Ovary (tissue), 9 donors: Measurements from ENCODE around the gene ERV3-1. TPM values are rescaled to one million over a fixed set of nuclear protein-coding genes. Genes with fewer than 3 reads are reported as not detected.
"Not testable (repeated sequence)": the region's sequence is repeated elsewhere in the genome, so short reads cannot be mapped to it uniquely, and the experiment has no call there.

ENCODE experiments used
- DNase-seq, 5 donors: peaks; one replicate each; pipeline ENCODE4 v3.0.0-alpha.2; 2019 to 2020
- H3K27ac ChIP-seq, 2 donors: fragments of 200-600 bp; one replicate each; pipeline versions ENCODE4 v1.5.1 to v1.8.0; 2019 to 2022
- H3K27me3 ChIP-seq: fragments of 200-600 bp; one replicate; pipeline ENCODE4 v1.8.0; 2022
- H3K36me3 ChIP-seq: fragments of 200-600 bp; sonication (generic); one replicate; pipeline ENCODE4 v1.5.1; 2019
- H3K4me1 ChIP-seq: one replicate; pipeline ENCODE4 v1.8.1; 2013; ENCODE audit warnings: mild to moderate bottlenecking, moderate library complexity; ENCODE audit not compliant: insufficient read depth
- H3K4me3 ChIP-seq: fragments of 200-600 bp; sonication (generic); one replicate; pipeline ENCODE4 v1.5.1; 2017
- H3K9me3 ChIP-seq, 2 donors: fragments of 200-600 bp in 1 of 2; sonication (generic) in 1 of 2; one replicate each; pipeline versions ENCODE4 v1.5.1 to v1.8.1; 2013 to 2019; ENCODE audit warnings: mild to moderate bottlenecking in 1 of 2, moderate library complexity in 1 of 2
- EP300 ChIP-seq: sonication (generic); formaldehyde crosslinking; IDR thresholded peaks from one replicate; pipeline ENCODE4 v1.6.1; 2017; ENCODE audit warnings: antibody characterized with exemption
- POLR2A ChIP-seq: fragments of 450-650 bp; IDR thresholded peaks from one replicate; pipeline ENCODE4 v1.6.1; 2017; ENCODE audit warnings: antibody characterized with exemption, mild to moderate bottlenecking, moderate library complexity
- WGBS, 3 donors: extraction: QIAGEN DNeasy Blood & Tissue Kit in 1 of 3; methylation state at CpG; one replicate each; pipeline versions ENCODE4 v1.1.5 to v1.1.7; 2013 to 2017; 5-methylcytosine and 5-hydroxymethylcytosine counted together
- intact Hi-C, 4 donors: fragments of 100-400 bp; cut with DNase I; formaldehyde crosslinking; loops; one replicate each; pipeline versions ENCODE4 v1.11.0 to v1.15.1; 2022 to 2023
- polyA plus RNA-seq, 2 donors: library from polyadenylated mRNA; stranded (reverse); fragments of 200-250 nt in 1 of 2; fragments of 350-450 nt in 1 of 2; fragmentation: Illumina TruSeq in 1 of 2; extraction: RNeasy Lipid Tissue Mini Kit (QIAGEN cat#74804) in 1 of 2; gene quantifications; one replicate each; pipeline ENCODE4 v1.2.3, GENCODE V29; 2013 to 2014
- total RNA-seq, 7 donors: library from RNA; depleted of rRNA in 2 of 7; stranded (reverse); fragments of >200 nt in 2 of 7; fragmentation: NEBNext Ultra II Directional in 3 of 7; extraction: Animal tissue kit (Norgen Biotek cat#: 25700) in 3 of 7; gene quantifications; one replicate each; pipeline versions ENCODE4 v1.1.0 to v1.2.4, GENCODE V29; 2016 to 2023
- TF ChIP-seq, protein P1 (sequence below), 3 donors: fragments of 450-650 bp in 2 of 3; fragments of 200-600 bp in 1 of 3; IDR thresholded peaks; one replicate each; pipeline versions ENCODE4 v1.5.1 to v1.8.0; 2016 to 2022; ENCODE audit warnings: antibody characterized with exemption in 3 of 3, mild to moderate bottlenecking in 1 of 3
- donor health status: DM: no; HTN: no; CAD: no; lungs with moderate emphysema.
- donor health status: DM: no; HTN: no; CAD: no.
- donor health status: Bipolar disorder and iron deficiency.
- donor health status: DM: yes; HTN: yes; CAD: no.
- donor health status: DM: no; HTN: no; CAD: no.
- donor health status: DM: yes; HTN: yes; CAD: no.

Gene ERV3-1
- total and polyA plus RNA-seq, 9 donors = 3.1 to 17.9 (median 11.4) TPM

DNA sequence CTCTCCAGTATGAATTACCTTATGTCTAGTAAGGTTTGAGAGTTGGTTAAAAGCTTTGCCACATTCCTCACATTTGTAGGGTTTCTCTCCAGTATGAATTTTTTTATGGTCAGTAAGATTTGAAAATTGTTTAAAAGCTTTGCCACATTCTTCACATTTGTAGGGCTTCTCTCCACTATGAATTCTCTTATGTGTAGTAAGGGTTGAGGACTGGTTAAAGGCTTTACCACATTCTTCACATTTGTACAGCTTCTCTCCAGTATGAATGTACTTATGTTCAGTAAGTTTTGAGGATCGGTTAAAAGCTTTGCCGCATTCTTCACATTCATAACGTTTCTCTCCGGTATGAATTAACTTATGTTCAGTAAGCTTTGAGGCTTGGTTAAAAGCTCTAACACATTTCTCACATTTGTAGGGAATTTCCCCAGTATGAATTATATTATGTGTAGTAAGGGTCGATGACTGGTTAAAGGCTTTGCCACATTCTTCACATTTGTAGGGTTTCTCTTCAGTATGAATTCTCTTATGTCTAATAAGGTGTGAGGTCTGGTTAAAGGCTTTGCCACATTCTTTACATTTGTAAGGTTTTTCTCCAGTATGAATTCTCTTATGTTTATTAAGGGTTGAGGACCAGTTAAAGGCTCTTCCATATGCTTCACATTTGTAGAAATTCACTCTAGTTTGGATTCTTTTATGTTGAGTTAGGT, 27.8 kb downstream of the ERV3-1 start:
- no peak overlapping the region for H3K4me3 ChIP-seq

DNA sequence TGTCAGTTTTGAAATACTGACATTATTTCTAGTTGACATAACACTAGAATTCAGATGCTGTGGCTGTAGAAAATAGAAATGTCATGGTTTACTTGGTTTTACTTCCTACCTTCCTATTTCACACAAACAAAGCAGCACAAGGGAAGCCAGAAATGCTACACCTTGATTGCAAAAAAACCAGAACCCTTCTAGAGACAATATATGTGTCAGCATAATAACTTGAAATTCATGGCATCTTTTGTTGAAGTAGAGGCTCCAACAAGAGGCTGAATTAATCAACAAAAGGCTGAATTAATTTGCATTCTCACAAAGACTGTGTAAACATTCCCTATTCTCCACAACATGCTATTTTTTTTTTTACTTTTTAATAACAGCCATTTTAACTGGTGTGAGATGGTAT, 40.9 kb downstream of the ERV3-1 start:
- Histone ChIP-seq H3K9me3 (no peaks in the 10 kb centered on the region), H3K27me3 (no peaks in the 10 kb centered on the region), H3K27ac (no peak overlapping the region), H3K4me1 (no peaks in the 10 kb centered on the region), H3K36me3 (no peaks in the 10 kb centered on the region), H3K4me3 (no peak overlapping the region)
- TF ChIP-seq POLR2A (no peak), EP300 (no peak)
- TF ChIP-seq, protein P1, sequence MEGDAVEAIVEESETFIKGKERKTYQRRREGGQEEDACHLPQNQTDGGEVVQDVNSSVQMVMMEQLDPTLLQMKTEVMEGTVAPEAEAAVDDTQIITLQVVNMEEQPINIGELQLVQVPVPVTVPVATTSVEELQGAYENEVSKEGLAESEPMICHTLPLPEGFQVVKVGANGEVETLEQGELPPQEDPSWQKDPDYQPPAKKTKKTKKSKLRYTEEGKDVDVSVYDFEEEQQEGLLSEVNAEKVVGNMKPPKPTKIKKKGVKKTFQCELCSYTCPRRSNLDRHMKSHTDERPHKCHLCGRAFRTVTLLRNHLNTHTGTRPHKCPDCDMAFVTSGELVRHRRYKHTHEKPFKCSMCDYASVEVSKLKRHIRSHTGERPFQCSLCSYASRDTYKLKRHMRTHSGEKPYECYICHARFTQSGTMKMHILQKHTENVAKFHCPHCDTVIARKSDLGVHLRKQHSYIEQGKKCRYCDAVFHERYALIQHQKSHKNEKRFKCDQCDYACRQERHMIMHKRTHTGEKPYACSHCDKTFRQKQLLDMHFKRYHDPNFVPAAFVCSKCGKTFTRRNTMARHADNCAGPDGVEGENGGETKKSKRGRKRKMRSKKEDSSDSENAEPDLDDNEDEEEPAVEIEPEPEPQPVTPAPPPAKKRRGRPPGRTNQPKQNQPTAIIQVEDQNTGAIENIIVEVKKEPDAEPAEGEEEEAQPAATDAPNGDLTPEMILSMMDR (IDR thresholded peaks at IDR 0.05) = no peak
- DNase-seq = no peak
- intact Hi-C loops = no loop called here

More for the DNA sequence above, 27.8 kb downstream of the ERV3-1 start:
- H3K9me3 ChIP-seq = peaks cover 0 to 7% of the 10 kb centered on the region in 2 donors
- H3K36me3 ChIP-seq = no peaks in the 10 kb centered on the region
- no peak for DNase-seq
- H3K27me3 ChIP-seq = no peaks in the 10 kb centered on the region
- intact Hi-C loops = no loop called here
- no peak overlapping the region for H3K27ac ChIP-seq
- H3K4me1 ChIP-seq = no peaks in the 10 kb centered on the region
- 97 to 98% (median 97%) methylated on average over 5 of the region's 5 CpGs for WGBS, 3 donors
- TF ChIP-seq EP300 (no peak), POLR2A (no peak)
- TF ChIP-seq, protein P1 (IDR thresholded peaks at IDR 0.05) = no peak

DNA sequence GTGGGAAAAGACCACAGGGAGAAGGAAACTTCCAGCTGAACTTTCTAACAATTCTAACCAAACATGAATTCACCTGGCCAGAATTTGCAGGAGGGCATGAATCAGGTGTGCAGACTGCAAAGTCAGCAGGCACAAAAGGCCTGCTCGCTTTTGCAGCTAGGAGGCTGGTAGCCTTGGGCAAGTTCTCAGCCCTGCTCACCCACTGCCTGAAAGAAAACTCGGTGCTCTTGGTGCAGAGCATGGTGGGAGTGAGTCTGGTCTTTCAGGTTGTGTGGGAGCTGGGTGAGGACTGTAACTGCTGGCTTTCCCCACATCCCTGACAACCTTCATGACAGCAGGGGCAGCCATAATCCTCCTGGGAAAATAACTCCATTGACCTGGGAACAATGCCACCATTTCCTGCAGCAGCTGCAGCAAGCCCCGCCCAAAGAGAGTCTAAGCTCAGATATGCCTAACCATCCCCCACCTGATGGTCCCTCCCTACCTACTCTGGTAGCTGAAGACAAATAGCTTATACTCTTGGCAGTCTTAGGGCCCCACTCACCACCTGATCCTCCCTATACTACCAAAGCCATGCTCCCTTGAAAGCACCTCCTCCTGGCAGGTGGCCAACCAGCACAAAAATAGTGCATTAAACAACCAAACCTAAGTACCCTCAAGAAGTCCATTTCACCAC, 47.3 kb downstream of the ERV3-1 start:
- Histone ChIP-seq H3K27me3 (no peaks in the 10 kb centered on the region), H3K4me1 (no peaks in the 10 kb centered on the region), H3K9me3 (no peaks in the 10 kb centered on the region), H3K36me3 (no peaks in the 10 kb centered on the region), H3K4me3 (no peak overlapping the region), H3K27ac (no peak overlapping the region)
- WGBS, 3 donors = 81 to 87% (median 85%) methylated on average over 3 of the region's 3 CpGs
- intact Hi-C loops = loop anchor here in 1 of 4 donors (10.0 kb wide), 1 partner anchor 346 kb away; no protein-coding TSS in a partner anchor
- no peak for DNase-seq
- TF ChIP-seq, protein P1 (IDR thresholded peaks at IDR 0.05) = no peak
- TF ChIP-seq EP300 (no peak), POLR2A (no peak)

DNA sequence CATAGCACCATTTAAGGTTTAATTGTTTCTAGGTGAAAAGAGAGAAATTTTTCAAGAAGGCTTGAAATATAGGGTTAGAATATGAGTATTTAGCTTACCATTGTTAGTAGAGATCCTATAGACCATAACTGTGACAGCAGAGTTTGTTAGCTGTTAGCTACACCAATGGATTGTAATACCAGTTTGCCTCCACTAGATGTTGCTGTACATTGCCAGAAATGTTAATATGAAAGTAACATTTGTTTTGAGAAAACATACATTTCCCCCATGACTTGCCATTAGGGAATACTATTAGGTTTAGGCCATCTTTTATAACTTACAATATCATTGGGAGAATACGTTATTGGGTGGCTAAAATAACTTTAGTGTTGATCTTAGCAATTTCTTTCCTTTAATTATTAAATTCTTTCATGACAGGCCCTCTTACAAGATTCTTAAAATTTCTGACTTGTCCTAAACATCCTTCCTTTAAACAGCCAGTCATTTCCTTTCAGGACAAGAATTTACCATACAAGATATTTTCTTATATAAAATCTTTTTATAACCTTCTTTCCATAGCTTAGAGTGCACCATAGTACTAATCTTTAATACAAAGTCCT, 55.1 kb downstream of the ERV3-1 start:
- intact Hi-C loops = loop anchor here in 3 of 4 donors (5.0 to 10.0 kb wide), 2 partner anchors 353 to 356 kb away; no protein-coding TSS in a partner anchor
- WGBS, 3 donors = 3 to 10% (median 5%) methylated on average over 1 of the region's 1 CpG
- no peak for DNase-seq
- Histone ChIP-seq H3K27ac (no peak overlapping the region), H3K27me3 (no peaks in the 10 kb centered on the region), H3K4me3 (no peak overlapping the region), H3K4me1 (peaks cover 7% of the 10 kb centered on the region), H3K9me3 (no peaks in the 10 kb centered on the region), H3K36me3 (no peaks in the 10 kb centered on the region)
- no peak for TF ChIP-seq EP300
- TF ChIP-seq, protein P1 (IDR thresholded peaks at IDR 0.05) = peak; percentile 53 to 80 (median 70)

DNA sequence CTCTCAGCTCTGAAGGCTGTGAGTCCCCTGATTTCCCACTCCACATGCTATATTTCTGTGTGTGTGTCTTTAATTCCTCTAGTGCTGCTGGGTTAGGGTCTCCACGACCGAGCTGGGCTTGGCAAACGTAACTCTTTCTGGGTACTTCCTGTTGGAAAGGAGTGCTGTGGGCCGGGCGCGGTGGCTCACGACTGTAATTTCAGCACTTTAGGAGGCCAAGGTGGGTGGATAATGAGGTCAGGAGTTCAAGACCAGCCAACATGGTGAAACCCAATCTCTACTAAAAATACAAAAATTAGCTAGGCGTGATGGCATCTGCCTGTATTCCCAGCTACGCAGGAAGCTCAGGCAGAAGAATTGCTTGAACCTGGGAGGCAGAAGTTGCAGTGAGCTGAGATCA, 55.8 kb downstream of the ERV3-1 start:
- not testable (repeated sequence) for H3K27ac ChIP-seq, H3K36me3 ChIP-seq, H3K4me3 ChIP-seq, H3K4me1 ChIP-seq, H3K27me3 ChIP-seq, H3K9me3 ChIP-seq, DNase-seq
- intact Hi-C loops = loop anchor here in 3 of 4 donors (5.0 to 10.0 kb wide), 2 partner anchors 354 to 357 kb away; no protein-coding TSS in a partner anchor
- WGBS, 3 donors = 42 to 50% (median 44%) methylated on average over 9 of the region's 9 CpGs

DNA sequence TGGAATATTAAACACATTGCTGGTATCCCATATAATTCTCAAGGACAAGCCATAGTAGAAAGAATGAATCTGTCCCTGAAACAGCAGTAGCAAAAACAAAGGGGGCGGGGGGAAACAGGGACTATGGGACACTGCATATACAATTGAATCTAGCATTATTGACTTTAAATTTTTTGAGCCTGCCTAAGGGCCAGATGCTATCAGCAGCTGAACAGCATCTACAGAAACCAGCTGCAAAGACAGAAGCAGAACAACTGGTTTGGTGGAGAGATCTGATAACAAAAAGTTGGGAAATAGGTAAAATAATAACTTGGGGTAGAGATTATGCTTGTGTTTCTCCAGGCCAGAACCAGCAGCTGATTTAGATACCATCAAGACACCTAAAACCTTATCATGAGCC, 57.7 kb downstream of the ERV3-1 start:
- WGBS, 3 donors = 68 to 94% (median 75%) methylated on average over 1 of the region's 1 CpG
- H3K4me1 ChIP-seq, H3K27me3 ChIP-seq, intact Hi-C loops, H3K9me3 ChIP-seq, H3K4me3 ChIP-seq, H3K36me3 ChIP-seq, H3K27ac ChIP-seq, DNase-seq: not testable (repeated sequence)
